HG02840 (cell line): Measurements from ENCODE around the gene NTM.
"Not testable (repeated sequence)": the region's sequence is repeated elsewhere in the genome, so short reads cannot be mapped to it uniquely, and the experiment has no call there.

ENCODE experiments used
- ATAC-seq: cut with Tn5 transposase; IDR thresholded peaks from one replicate; pipeline ENCODE4 v1.9.1; 2021; ENCODE audit warnings: mild to moderate bottlenecking, moderate library complexity, moderate number of reproducible peaks; ENCODE audit not compliant: unreplicated experiment, low FRiP score

The NTM gene

GRCh38 chr11:132293586-132293985 is 923.2 kb downstream of the NTM start:
- ATAC-seq: no peak

GRCh38 chr11:132296946-132297610 is 926.7 kb downstream of the NTM start:
- no peak for ATAC-seq

- ATAC-seq: no peak
Observed at GRCh38 chr11:132298357-132298756, 927.9 kb downstream of the NTM start.

- no peak for ATAC-seq
Observed at GRCh38 chr11:132300283-132300682, 929.9 kb downstream of the NTM start.

- ATAC-seq: no peak
Observed at GRCh38 chr11:132301465-132301864, 931.0 kb downstream of the NTM start.

GRCh38 chr11:132301900-132302299 is 931.5 kb downstream of the NTM start:
- no peak for ATAC-seq

GRCh38 chr11:132307309-132308020 is 937.0 kb downstream of the NTM start:
- no peak for ATAC-seq

- ATAC-seq: no peak
Observed at GRCh38 chr11:132310390-132311375, 940.3 kb downstream of the NTM start.

- ATAC-seq: no peak
Observed at GRCh38 chr11:132311703-132312102, 941.3 kb downstream of the NTM start.

- no peak for ATAC-seq
Observed at GRCh38 chr11:132312161-132312560, 941.7 kb downstream of the NTM start.

- no peak for ATAC-seq
Observed at GRCh38 chr11:132312701-132313111, 942.3 kb downstream of the NTM start.

GRCh38 chr11:132314911-132315455 is 944.6 kb downstream of the NTM start:
- ATAC-seq: no peak

GRCh38 chr11:132315696-132316095 is 945.3 kb downstream of the NTM start:
- ATAC-seq: no peak

- no peak for ATAC-seq
Observed at GRCh38 chr11:132318421-132319157, 948.2 kb downstream of the NTM start.

GRCh38 chr11:132319419-132319818 is 949.0 kb downstream of the NTM start:
- ATAC-seq: not testable (repeated sequence)

GRCh38 chr11:132330515-132330914 is 960.1 kb downstream of the NTM start:
- no peak for ATAC-seq

GRCh38 chr11:132332521-132332920 is 962.1 kb downstream of the NTM start:
- ATAC-seq: no peak

- ATAC-seq: no peak
Observed at GRCh38 chr11:132334769-132335280, 964.4 kb downstream of the NTM start.

GRCh38 chr11:132335311-132335710 is 964.9 kb downstream of the NTM start:
- no peak for ATAC-seq
